GM19035 (cell line): ENCODE data around the gene PPARD.
"Not testable (repeated sequence)": the region's sequence is repeated elsewhere in the genome, so short reads cannot be mapped to it uniquely, and the experiment has no call there.

Experiments used
- ATAC-seq: cut with Tn5 transposase; IDR thresholded peaks from one replicate; pipeline ENCODE4 v1.9.1; 2021; ENCODE audit not compliant: unreplicated experiment

The PPARD gene

DNA sequence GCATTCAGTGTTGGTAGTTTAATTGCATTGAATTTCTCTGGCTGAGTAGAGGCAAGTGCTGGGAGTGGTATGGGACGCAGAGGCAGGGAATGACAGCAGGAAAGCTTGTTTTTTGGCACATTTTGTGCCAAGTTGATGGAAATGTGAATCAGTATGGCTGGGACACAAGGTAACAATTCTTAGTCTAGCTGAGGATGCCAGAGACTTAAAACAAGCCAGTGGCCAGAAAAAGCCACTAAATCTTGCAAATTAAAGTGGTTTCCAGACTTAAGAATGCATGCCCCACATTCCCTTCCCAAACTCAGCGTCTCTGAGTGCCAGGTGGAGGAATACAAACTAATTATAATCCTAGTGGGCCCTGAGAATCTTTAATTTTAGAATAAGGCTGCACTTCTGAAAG lies 35.9 kb downstream of the PPARD start:
- ATAC-seq: no peak

DNA sequence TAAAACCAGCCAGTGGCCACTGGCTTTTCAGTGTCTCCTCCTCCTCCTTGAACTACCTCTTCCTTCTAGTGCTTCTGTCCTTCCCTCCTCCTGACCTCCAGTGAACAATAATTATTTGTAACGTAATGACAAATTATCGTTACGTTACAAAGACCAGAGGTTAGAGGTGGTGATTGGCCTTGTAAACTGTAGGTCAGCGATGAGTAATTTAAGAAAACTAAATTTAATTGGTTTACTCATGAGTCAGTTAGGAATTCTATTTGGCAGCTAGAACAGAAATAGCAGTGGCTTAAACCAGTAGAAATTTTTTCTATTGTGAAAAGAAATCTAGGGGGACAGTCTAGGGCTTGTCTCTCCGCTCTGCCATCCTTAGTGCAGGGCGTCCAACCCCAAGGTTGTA lies 38.8 kb downstream of the PPARD start:
- no peak for ATAC-seq

DNA sequence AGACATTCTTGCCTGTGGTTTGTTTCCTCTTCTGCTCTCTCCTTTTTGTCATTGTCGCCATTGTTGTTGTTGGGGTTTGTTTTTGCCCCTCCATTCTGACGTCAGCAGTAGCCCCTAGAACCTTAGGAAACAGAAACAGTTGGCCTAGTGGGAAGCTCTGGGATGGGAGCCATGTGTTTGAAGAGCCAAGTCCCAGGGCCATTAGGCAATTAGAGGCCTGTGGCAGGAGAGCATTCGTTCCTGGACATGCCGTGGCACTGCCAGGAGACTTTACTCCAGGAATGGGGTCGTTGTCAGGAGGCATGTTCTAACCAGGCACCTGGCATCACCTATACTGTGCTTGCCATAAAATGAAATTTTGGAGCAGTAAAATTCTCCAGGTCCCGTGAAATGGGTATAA lies 39.7 kb downstream of the PPARD start:
- ATAC-seq: no peak

DNA sequence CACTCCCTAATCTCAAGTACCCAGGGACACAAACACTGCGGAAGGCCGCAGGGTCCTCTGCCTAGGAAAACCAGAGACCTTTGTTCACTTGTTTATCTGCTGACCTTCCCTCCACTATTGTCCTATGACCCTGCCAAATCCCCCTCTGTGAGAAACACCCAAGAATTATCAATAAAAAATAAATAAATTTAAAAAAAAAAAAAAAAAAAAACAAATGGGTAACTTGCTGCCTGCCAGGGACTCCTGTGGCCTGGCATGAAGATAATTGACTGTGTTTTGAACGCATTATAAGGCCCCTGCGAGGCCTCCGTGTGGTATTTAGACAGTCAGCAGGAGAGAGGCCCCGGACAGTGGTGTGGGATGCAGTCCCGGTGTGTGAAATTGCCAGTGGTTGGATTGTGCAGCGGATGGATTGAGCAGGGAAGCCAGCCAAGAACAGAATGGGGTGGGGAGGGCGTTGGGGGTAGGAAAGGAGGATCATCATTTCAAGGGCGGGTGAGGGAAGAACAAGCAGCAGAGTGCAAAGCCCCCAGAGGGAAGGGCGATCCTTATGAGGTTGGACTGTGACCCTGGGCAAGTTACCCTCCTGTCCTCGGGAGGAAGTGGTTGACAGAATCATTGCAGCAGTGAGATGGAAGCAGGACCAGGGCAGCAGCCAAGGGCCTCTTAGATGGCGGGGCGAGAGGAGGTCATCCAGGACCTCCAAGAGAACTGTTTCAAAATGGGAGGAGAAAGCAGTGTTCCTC lies 43.3 kb downstream of the PPARD start:
- no peak for ATAC-seq

DNA sequence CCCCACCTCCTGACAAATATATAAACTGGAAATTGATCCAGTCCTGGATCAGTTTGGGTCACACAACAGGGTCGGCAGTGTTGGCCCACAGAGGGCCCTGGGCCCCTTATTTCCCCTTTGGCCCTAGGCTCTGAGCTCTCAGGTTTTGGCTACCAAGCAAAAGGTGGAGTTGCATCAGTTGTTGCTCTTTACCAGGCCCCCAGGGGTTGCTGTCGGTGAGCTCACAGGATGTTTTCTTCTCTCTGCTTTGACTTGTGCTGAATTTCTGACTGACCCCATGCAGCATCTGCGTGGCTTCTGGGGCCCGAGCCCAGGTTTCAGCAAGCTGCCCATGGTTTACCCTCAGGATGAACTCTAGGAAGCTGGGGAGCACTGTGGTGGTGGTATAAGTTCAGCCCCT lies 44.6 kb downstream of the PPARD start:
- ATAC-seq: no peak

DNA sequence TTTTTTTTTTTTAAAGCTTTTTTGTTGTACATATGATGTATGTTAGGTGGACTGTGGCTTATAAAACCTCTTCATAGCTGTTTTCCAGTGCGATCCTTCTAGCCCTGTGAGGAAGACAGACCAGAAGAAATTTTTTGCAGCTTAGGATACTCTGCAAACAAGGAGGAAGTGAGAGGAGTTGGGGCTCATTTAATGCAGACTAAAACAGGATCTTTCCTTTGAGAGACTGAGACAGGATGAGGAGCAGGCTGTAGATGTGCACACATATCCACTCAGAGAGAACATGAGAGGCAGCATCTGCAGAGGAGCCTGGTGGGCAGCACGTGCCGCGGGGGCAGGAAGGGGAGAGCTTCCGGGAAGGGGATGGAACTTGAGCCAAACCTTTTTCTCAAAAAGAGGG lies 45.7 kb downstream of the PPARD start:
- no peak for ATAC-seq

DNA sequence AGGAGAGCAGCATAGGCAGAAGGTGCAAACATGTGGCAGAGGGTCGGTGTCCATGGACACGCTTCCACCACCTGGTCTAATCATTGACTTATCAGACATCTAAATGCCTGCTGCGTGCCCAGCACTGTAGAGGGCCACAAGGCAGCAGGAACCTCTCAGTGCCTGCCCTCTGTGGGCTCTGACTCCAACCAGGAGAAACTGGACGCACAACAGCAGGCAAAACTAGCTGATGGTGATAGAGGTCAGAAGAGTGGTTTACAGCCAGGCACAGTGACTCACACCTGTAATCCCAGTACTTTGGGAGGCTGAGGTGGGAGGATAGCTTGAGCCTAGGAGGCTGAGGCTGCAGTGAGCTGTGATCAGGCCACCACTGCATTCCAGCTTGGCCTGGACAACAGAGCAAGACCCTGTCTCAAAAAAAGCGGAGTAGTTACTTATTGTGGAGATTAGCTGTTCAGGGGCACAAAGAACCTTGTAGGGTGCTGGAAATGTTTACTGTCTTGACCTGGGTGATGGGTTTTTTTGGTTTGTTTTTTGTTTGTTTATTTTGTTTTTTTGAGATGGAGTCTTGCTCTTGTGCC lies 46.5 kb downstream of the PPARD start:
- no peak for ATAC-seq

DNA sequence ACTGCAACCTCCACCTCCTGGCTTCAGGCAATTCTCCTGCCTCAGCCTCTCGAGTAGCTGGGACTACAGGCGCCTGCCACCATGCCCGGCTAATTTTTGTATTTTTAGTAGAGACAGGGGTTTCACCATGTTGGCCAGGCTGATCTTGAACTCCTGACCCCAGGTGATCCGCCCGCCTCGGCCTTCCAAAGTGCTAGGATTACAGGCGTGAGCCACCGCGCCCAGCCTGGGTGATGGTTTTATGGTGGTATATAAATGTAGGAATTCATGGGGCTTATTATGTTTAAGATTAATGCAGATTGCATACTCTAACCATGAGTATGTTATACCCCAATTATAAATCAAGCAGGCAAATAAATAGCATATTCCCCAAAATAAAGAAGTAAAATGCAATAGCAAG lies 47.0 kb downstream of the PPARD start:
- ATAC-seq: not testable (repeated sequence)

DNA sequence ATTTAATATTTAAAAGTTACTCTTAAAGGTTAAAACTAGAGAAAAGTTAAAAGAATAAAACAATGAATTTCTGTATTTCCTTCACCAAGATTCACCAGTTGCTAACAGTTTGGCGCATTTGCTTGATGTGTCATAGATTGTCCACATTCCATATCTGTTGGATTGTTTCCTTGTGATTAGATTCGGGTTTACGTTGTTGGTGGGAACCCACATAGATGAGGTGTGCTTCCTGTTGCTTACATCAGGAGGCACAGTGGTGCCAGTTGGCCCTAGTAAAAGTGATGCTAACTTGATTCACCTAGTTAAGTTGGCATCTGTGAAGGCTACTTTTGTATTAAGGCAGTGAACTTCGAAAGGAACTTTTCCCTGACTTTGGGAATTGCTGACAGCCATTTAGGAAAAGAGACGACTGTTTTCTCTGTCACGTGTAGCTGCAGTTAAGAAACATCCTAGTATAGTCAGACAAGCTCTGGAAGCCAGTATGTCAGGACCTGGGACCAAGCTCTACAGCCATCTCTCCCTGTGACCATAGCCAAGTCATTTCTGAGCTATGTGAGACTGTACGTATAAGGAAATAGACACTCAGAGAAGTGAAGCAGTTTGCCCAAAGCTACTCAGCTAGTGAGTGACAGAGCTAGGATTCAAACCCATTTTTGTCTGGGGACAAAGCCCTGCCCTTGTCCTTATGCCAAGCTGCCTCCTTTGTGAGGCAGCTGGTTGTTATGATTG lies 49.0 kb downstream of the PPARD start:
- ATAC-seq: no peak

DNA sequence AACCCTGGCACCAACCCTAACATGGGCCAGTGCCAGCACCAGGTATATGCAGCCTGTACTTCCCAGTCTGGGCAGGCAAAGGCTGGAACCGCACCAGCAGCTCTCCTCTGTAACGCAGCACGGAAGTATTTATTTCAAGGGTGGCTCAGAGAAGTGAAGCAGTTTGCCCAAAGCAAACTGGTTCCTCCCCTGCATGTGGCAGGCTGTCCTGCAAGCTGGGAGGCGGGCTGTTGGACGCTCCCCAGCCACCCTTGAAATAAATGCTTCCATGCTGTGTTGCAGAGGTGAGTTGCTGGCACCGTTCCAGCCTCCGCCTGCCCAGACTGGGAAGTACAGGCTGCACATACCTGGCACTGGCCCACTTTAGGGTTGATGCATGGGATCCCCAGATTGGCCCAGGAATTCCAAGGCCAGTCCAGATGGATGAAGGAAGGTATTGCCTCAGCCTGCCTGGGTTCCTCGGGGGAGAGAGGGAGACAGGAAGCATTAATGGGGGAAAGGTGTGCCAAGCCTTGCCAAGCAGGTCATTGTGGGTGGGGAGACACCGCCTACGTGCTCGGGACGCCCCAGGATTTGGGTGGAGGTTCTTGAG lies 49.8 kb downstream of the PPARD start:
- ATAC-seq: no peak

DNA sequence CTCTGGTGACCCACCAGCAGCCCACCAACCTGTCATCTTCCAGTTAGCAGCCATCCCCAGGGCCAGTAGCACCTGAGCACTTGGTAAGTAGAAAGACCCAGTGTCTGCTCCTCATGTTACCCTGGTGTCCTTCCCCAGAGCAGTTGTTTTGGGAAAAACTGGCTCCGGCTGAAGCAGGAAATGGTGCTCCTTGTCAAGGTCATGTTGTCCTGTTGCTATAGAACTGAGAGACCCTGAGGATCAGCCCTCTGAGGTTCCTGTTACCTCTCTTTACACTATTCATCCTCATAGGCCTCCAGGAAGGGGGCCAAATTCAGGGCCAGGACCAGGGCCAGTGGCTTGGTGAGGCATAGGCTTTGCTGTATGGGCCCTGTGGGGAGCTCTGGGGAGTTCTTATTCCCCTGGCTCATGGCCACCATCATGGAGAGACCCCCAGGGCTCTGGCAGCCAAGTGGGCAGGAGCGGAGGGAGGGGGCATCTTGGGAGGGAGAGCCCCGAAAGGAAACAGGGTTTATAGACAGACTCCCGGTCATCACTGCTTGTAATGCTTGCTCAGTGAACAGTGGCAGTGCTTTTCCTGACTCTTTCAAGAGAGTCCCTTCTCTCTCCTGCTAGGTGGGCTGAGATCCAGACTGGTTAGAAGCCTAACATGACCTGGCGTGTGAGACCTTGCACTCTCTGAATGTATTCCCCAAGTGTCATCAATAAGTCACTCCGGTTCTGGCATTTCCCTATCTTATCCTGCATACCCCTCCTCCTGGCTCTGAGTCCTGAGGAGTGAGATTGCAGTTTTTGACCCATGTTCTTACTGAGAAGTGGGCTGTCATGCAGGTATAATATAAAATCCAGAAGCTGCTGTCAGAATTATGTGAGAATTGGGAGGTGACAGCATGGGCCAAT lies 50.7 kb downstream of the PPARD start:
- ATAC-seq: no peak

DNA sequence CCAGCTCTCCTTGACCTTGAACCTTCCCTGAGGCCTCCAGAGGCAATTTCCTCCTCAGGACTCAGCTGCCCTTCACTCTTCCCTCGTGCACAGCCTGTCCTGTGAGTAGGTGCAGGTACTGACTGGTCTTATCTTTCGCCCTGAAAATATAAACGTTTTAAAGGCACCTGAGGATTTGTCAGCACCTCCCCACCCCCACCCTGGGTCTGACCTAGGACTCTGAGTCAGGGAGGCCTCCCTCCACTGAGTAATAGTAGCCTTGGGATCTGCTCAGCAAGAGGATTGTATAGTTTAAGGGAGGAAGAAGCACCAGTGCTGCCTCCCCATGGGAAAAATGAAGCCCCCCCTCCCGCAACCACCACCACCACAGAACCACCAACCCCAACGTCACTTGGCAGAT lies 54.6 kb downstream of the PPARD start:
- ATAC-seq: no peak

DNA sequence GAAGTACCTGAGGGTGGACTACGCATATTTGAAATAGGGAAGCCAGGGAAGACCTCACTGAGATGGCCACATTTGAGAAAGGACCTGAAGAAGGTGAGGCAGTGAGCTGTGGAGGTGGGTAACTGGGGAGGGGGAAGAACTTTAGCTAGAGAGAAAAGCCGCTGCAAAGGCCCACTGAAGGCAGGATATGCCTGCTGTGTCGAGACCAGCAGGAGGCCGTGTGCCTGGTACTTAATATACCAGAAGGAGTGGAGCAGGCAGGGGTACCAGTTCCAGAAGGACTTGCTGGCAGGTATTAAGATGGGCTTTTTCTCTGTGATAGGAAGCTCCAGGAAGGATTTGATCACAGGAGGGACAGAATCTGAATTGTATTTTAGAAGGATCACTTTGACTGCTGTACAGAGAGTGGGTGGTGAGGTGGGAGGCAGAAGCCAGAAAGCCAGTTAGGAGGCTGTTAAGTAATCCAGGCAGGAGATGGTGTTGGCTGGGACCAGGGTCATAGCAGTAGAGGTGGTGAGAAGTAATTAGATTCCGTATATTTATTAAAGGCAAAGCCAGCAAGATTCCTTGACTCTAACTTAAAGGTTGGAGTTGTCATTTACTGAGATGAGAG lies 55.6 kb downstream of the PPARD start:
- ATAC-seq: no peak

DNA sequence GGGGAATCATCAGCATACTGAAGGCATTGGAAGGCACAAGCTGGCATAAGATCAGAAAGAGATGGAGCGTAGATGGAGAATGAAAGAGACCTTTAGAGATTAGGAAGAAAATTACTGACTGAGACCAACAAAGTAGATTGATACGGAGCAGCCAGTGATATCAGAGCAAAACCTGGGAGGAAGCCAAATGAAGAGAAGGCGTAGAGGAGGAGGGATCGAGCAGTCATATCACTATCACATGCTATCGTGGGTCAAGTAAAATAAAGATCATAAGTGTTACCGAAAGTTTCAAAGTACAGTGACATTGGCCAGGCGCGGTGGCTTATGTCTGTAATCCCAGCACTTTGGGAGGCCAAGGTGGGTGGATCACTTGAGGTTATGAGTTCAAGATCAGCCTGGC lies 56.2 kb downstream of the PPARD start:
- ATAC-seq: no peak

DNA sequence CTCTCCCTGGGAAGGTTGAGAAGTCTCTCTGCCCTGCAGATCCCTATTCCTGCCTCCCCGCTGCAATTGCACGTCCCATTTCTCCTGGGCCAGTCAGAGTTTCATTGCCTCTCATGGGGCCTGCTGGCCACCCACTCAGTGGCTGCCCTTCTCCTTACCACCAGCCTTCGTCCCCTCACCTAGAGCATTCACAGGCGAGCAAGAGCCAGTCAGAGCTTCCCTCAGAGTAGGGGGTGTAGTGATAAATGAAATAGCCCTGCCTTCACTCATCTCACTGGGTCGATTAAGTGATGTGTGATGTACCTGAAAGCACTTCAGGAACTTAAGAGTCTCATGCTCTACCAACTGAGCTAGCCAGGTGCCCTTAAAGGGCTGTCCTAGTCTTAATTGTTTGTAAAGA lies 57.8 kb downstream of the PPARD start:
- no peak for ATAC-seq

DNA sequence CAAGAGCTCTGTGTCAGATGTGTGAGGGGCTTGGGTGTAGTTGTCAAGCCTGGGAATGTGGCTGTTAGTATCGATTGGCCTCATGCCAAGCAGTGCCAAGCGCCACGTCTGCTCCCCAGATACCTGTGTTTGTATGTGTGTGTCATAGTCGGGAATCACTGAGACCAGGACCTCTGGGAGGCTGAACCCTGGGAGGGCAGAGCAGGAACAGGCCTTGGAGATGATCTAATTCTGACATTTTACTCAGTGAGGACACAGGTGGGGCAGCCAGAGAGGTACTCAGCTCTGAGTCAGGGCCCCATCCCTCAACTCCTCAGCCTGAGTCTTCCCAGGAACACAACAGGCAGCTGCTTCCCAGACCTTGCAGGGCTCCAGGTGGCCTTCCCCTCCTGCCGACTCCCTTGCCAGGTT lies 58.5 kb downstream of the PPARD start:
- ATAC-seq: no peak

DNA sequence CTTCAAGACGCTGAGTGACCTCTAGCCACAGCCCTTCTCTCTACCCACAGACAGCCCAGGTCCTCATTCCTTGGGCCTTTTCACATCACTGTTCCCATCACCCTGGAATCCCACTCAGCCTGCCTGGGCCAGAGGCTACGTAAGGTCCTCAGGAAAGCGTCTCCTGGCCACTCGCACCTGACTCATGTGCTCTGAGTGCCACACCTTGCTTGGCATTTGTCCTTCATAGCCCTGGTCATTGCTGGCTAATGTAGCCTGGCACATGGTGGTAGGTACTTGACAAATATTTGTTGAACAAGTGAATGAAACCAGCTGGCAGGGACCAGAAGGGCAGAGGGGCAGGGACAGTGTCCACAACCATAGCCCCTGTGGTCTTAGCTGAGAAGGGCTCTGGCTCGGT lies 59.2 kb downstream of the PPARD start:
- no peak for ATAC-seq

DNA sequence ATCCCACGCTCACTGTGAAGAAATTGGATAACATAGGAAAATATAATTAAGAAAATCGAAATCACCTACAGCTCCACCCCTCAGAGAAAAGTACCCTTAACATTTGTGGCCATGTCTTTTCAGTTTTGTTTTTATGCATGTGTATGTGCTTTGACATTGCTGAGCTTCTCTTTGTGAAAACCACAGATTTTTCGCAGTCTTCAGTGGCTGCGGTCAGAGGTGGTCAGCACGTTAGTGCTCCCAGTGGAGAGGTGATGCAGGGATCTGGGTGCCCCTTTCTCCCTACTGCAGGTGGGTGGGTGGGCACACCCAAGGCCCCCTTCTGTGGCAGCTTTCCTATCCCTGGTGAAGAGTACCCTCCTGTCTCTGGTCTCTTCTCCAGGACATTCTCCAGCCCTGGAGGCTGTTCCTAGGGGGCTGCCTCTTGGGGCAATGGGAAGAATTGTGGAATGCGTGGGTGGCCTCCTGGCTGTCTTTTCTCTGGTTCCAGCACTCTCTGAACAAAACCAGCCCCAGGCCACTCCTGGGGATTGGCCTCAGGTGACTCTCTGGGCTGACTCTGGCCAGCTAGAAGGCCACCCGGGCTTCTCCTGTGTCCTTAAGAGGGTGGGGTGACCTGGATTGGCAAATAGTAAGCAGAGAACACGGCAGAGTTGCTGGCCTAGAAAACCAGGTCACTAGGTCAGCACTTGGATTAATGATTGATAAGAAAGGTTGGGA lies 59.9 kb downstream of the PPARD start:
- ATAC-seq: no peak

DNA sequence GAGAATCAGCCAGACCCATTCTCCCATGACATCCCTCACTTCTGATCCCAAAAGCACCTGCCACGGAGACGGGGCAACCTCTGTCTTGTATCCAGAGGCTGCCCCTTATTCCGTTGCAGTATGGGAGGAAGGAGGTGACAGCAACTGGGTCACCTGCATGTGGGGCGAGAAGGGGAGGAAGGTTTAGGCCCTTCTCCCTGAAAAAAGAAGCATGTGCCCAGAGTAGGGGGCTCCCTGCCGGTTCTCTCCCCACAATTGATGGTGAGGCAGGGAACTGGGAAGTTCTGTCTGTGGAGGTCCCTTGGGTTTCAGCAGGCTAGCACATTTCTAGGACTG lies 60.5 kb downstream of the PPARD start:
- ATAC-seq: no peak
